Measurements from ENCODE around the gene DUSP5.

The DUSP5 gene

GRCh38 chr10:110502072-110502845, 4.6 kb downstream of the DUSP5 start:
- no peak for DNase-seq

GRCh38 chr10:110502851-110503301, 5.2 kb downstream of the DUSP5 start:
- DNase-seq: no peak

GRCh38 chr10:110503528-110504110, 5.9 kb downstream of the DUSP5 start:
- DNase-seq: no peak

GRCh38 chr10:110504111-110504735, 6.5 kb downstream of the DUSP5 start:
- peak; percentile 51 for DNase-seq

- DNase-seq: no peak
Observed at GRCh38 chr10:110505130-110505770, 7.5 kb downstream of the DUSP5 start.

GRCh38 chr10:110506448-110506847, 8.7 kb downstream of the DUSP5 start:
- no peak for DNase-seq

GRCh38 chr10:110507346-110507745, 9.6 kb downstream of the DUSP5 start:
- DNase-seq: no peak

- no peak for DNase-seq
Observed at GRCh38 chr10:110508159-110508788, 10.6 kb downstream of the DUSP5 start.

- DNase-seq: no peak
Observed at GRCh38 chr10:110508806-110509544, 11.3 kb downstream of the DUSP5 start.

GRCh38 chr10:110509560-110509959, 11.9 kb downstream of the DUSP5 start:
- DNase-seq: no peak

- no peak for DNase-seq
Observed at GRCh38 chr10:110510086-110510485, 12.4 kb downstream of the DUSP5 start.

- no peak for DNase-seq
Observed at GRCh38 chr10:110510730-110511129, 13.0 kb downstream of the DUSP5 start.

GRCh38 chr10:110511734-110512449, 14.2 kb downstream of the DUSP5 start:
- no peak for DNase-seq

- peak; percentile 56 for DNase-seq
Observed at GRCh38 chr10:110512461-110513187, 14.9 kb downstream of the DUSP5 start.

- no peak for DNase-seq
Observed at GRCh38 chr10:110513949-110514348, 16.2 kb downstream of the DUSP5 start.

- no peak for DNase-seq
Observed at GRCh38 chr10:110514848-110515247, 17.1 kb downstream of the DUSP5 start.

GRCh38 chr10:110516815-110517492, 19.2 kb downstream of the DUSP5 start:
- no peak for DNase-seq

GRCh38 chr10:110522365-110522988, 24.8 kb downstream of the DUSP5 start:
- DNase-seq: no peak

- DNase-seq: no peak
Observed at GRCh38 chr10:110523736-110524135, 26.0 kb downstream of the DUSP5 start.

Data from NK-92 treated with Interleukin-12 subunit alpha and Interleukin-12 subunit beta, amount 100 ng/mL, for 24 hours (cell line).